Astrocyte (in vitro differentiated cells and primary cell): Measurements from ENCODE around the gene STX1A. TPM values are rescaled to one million over a fixed set of nuclear protein-coding genes. Genes with fewer than 3 reads are reported as not detected.
A peak's percentile ranks its signal among the peaks of the same experiment; 100 is the strongest.

Source experiments
- DNase-seq: peaks from one replicate; pipeline ENCODE4 v3.0.0-alpha.2; 2010; ENCODE audit warnings: low read depth
- FAIRE-seq: peaks from 2 replicates; lab custom pipeline; 2011; peaks lifted over from hg19 to GRCh38; lab: Jason Lieb, UNC
- H2AFZ ChIP-seq: 2 replicates; pipeline ENCODE4 v1.6.0; 2012; ENCODE audit warnings: low read depth, low read length, inconsistent platforms
- H3K27ac ChIP-seq: 2 replicates; pipeline ENCODE4 v1.5.1; 2011; ENCODE audit warnings: low read depth, low read length, inconsistent platforms
- H3K27me3 ChIP-seq: 2 replicates; pipeline ENCODE4 v1.6.0; 2011; ENCODE audit warnings: low read length, inconsistent platforms; ENCODE audit not compliant: insufficient read depth
- H3K36me3 ChIP-seq: 2 replicates; pipeline ENCODE4 v1.5.1; 2011; ENCODE audit warnings: low read length, inconsistent platforms; ENCODE audit not compliant: insufficient read depth
- H3K4me1 ChIP-seq: 2 replicates; pipeline ENCODE4 v1.5.1; 2011; ENCODE audit warnings: low read length, inconsistent platforms; ENCODE audit not compliant: insufficient read depth
- H3K4me2 ChIP-seq: 2 replicates; pipeline ENCODE4 v1.6.0; 2012; ENCODE audit warnings: low read length, inconsistent platforms
- H3K4me3 ChIP-seq: 2 replicates; pipeline ENCODE4 v1.5.1; 2011; ENCODE audit warnings: low read depth, mild to moderate bottlenecking, low read length, inconsistent platforms; ENCODE audit not compliant: insufficient read depth
- H3K79me2 ChIP-seq: 2 replicates; pipeline ENCODE4 v1.6.0; 2012; ENCODE audit warnings: mild to moderate bottlenecking, low read length, inconsistent platforms; ENCODE audit not compliant: insufficient read depth
- H3K9ac ChIP-seq: 2 replicates; pipeline ENCODE4 v1.6.0; 2012; ENCODE audit warnings: mild to moderate bottlenecking, low read length, inconsistent platforms
- H3K9me3 ChIP-seq: 2 replicates; pipeline ENCODE4 v1.5.1; 2012; ENCODE audit warnings: low read depth, mild to moderate bottlenecking, low read length, inconsistent platforms; ENCODE audit not compliant: insufficient read depth
- H4K20me1 ChIP-seq: 2 replicates; pipeline ENCODE4 v1.6.0; 2012; ENCODE audit warnings: low read length, inconsistent platforms; ENCODE audit not compliant: insufficient read depth
- H3K27ac Mint-ChIP-seq: one replicate; pipeline ENCODE4 v1.8.0; 2021; ENCODE audit warnings: mild to moderate bottlenecking, mixed read lengths; ENCODE audit not compliant: unreplicated experiment
- H3K27me3 Mint-ChIP-seq: one replicate; pipeline ENCODE4 v1.8.0; 2021; ENCODE audit warnings: low read depth, mixed read lengths; ENCODE audit not compliant: unreplicated experiment
- H3K36me3 Mint-ChIP-seq: one replicate; pipeline ENCODE4 v1.8.0; 2021; ENCODE audit warnings: low read depth, mixed read lengths; ENCODE audit not compliant: unreplicated experiment
- H3K4me1 Mint-ChIP-seq: one replicate; pipeline ENCODE4 v1.8.0; 2021; ENCODE audit warnings: low read depth, mixed read lengths; ENCODE audit not compliant: unreplicated experiment
- H3K4me3 Mint-ChIP-seq: one replicate; pipeline ENCODE4 v1.8.0; 2021; ENCODE audit warnings: mild to moderate bottlenecking, moderate library complexity, mixed read lengths; ENCODE audit not compliant: unreplicated experiment
- H3K9me3 Mint-ChIP-seq: one replicate; pipeline ENCODE4 v1.8.0; 2021; ENCODE audit warnings: mild to moderate bottlenecking, mixed read lengths; ENCODE audit not compliant: unreplicated experiment
- CTCF ChIP-seq: IDR thresholded peaks from 2 replicates; pipeline ENCODE4 v1.5.1; 2011; ENCODE audit warnings: low read depth, mild to moderate bottlenecking, inconsistent platforms, low read length, moderate library complexity; ENCODE audit not compliant: insufficient read depth
- EZH2 ChIP-seq: IDR thresholded peaks from 2 replicates; pipeline ENCODE4 v1.6.1; 2012; ENCODE audit warnings: mild to moderate bottlenecking, low read length, inconsistent platforms; ENCODE audit not compliant: insufficient read depth
- total RNA-seq: library from RNA; stranded (reverse); gene quantifications from 2 replicates; pipeline ENCODE4 v1.2.1, GENCODE V29; 2021

The STX1A gene
- total RNA-seq, 1 donor from 2014 or later, result 19.7 TPM

- H3K9me3 Mint-ChIP-seq, result no peaks in the 10 kb centered on the region
- H3K4me2 ChIP-seq, result peak overlapping the region; percentile 97
- H3K4me1 Mint-ChIP-seq, result peaks cover 18% of the 10 kb centered on the region
- H3K4me3 Mint-ChIP-seq, result peak overlapping the region; percentile 98
- no peaks in the 10 kb centered on the region for H3K9me3 ChIP-seq
- no peaks in the 10 kb centered on the region for H3K27me3 ChIP-seq
- no peak for TF ChIP-seq CTCF
- no peak for TF ChIP-seq EZH2
- peak overlapping the region; percentile 85 for H3K27ac Mint-ChIP-seq
- H3K79me2 ChIP-seq, result peaks cover 92% of the 10 kb centered on the region
- no peak for DNase-seq
- H3K4me1 ChIP-seq, result peaks cover 25% of the 10 kb centered on the region
- FAIRE-seq, result no peak
- peak overlapping the region; percentile 97 for H2AFZ ChIP-seq
- peak overlapping the region; percentile 92 for H3K27ac ChIP-seq
- H3K9ac ChIP-seq, result peak overlapping the region; percentile 95
- no peaks in the 10 kb centered on the region for H3K27me3 Mint-ChIP-seq
- peaks cover 19% of the 10 kb centered on the region for H3K36me3 Mint-ChIP-seq
- H3K4me3 ChIP-seq, result peak overlapping the region; percentile 97
- H4K20me1 ChIP-seq, result peaks cover 61% of the 10 kb centered on the region
- peaks cover 4% of the 10 kb centered on the region for H3K36me3 ChIP-seq
Measured at GRCh38 chr7:73682745-73683055, 36.8 kb downstream of the STX1A start.

GRCh38 chr7:73681031-73681430 is 38.4 kb downstream of the STX1A start:
- H3K9me3 Mint-ChIP-seq, result no peaks in the 10 kb centered on the region
- DNase-seq (peak; percentile 74), FAIRE-seq (no peak)
- no peaks in the 10 kb centered on the region for H3K27me3 Mint-ChIP-seq
- no peaks in the 10 kb centered on the region for H3K9me3 ChIP-seq
- peaks cover 18% of the 10 kb centered on the region for H3K4me1 Mint-ChIP-seq
- TF ChIP-seq EZH2, result no peak
- TF ChIP-seq CTCF, result no peak
- H3K27ac Mint-ChIP-seq, result peak overlapping the region; percentile 37
- peaks cover 75% of the 10 kb centered on the region for H3K79me2 ChIP-seq
- peak overlapping the region; percentile 95 for H3K9ac ChIP-seq
- H3K36me3 ChIP-seq, result no peaks in the 10 kb centered on the region
- H2AFZ ChIP-seq, result no peak overlapping the region
- peaks cover 51% of the 10 kb centered on the region for H4K20me1 ChIP-seq
- H3K27me3 ChIP-seq, result no peaks in the 10 kb centered on the region
- peaks cover 14% of the 10 kb centered on the region for H3K36me3 Mint-ChIP-seq
- H3K4me1 ChIP-seq, result peaks cover 25% of the 10 kb centered on the region
- no peak overlapping the region for H3K27ac ChIP-seq
- H3K4me3 ChIP-seq, result peak overlapping the region; percentile 97
- H3K4me2 ChIP-seq, result peak overlapping the region; percentile 97
- H3K4me3 Mint-ChIP-seq, result peak overlapping the region; percentile 98

GRCh38 chr7:73680501-73680900 is 39.0 kb downstream of the STX1A start:
- Histone ChIP-seq H3K9ac (no peak overlapping the region), H3K27me3 (no peaks in the 10 kb centered on the region), H3K9me3 (no peaks in the 10 kb centered on the region), H4K20me1 (peaks cover 52% of the 10 kb centered on the region), H3K4me2 (peak overlapping the region; percentile 97), H3K79me2 (peaks cover 72% of the 10 kb centered on the region), H2AFZ (no peak overlapping the region), H3K27ac (no peak overlapping the region), H3K36me3 (no peaks in the 10 kb centered on the region), H3K4me1 (peaks cover 25% of the 10 kb centered on the region), H3K4me3 (no peak overlapping the region)
- no peak overlapping the region for H3K27ac Mint-ChIP-seq
- FAIRE-seq (no peak), DNase-seq (no peak)
- peak overlapping the region; percentile 57 for H3K4me3 Mint-ChIP-seq
- TF ChIP-seq EZH2 (no peak), CTCF (no peak)
- H3K4me1 Mint-ChIP-seq, result peaks cover 18% of the 10 kb centered on the region
- H3K36me3 Mint-ChIP-seq, result peaks cover 14% of the 10 kb centered on the region
- no peaks in the 10 kb centered on the region for H3K9me3 Mint-ChIP-seq
- no peaks in the 10 kb centered on the region for H3K27me3 Mint-ChIP-seq
